ENCODE results near the gene NAALADL2.

The NAALADL2 gene

GRCh38 chr3:175383813-175384212, 524.7 kb downstream of the NAALADL2 start:
- Mint-ChIP-seq H3K4me3 (no peak overlapping the region), H3K27ac (no peak overlapping the region), H3K36me3 (no peaks in the 10 kb centered on the region), H3K4me1 (ENCODE audit: low read depth) (no peaks in the 10 kb centered on the region), H3K9me3 (ENCODE audit: low read depth) (no peaks in the 10 kb centered on the region), H3K27me3 (no peaks in the 10 kb centered on the region)

DNA sequence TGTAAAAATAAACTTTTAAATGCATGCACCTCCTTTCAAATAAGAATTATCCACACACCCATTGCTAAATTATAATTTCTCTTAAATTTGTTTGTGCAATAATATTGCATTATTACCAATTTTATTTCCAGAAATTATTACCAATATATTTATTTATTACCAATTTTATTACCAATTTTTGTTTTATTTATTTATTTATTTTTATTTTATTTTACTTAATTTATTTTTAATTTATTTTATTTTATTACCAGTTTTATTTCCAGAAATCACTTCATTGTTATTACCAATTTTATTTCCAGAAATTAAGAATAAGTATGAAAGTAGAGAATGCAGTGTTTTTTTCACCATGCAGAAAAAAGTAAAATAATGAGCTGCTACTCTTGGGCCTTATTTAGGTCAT, 525.4 kb downstream of the NAALADL2 start:
- H3K4me1 Mint-ChIP-seq (ENCODE audit: low read depth) = no peaks in the 10 kb centered on the region
- H3K4me3 Mint-ChIP-seq = no peak overlapping the region
- no peaks in the 10 kb centered on the region for H3K27me3 Mint-ChIP-seq
- no peaks in the 10 kb centered on the region for H3K9me3 Mint-ChIP-seq (ENCODE audit: low read depth)
- H3K36me3 Mint-ChIP-seq = no peaks in the 10 kb centered on the region
- no peak overlapping the region for H3K27ac Mint-ChIP-seq

- H3K27ac Mint-ChIP-seq = no peak overlapping the region
- H3K4me1 Mint-ChIP-seq (ENCODE audit: low read depth) = no peaks in the 10 kb centered on the region
- H3K36me3 Mint-ChIP-seq = no peaks in the 10 kb centered on the region
- no peak overlapping the region for H3K4me3 Mint-ChIP-seq
- H3K27me3 Mint-ChIP-seq = no peaks in the 10 kb centered on the region
- H3K9me3 Mint-ChIP-seq (ENCODE audit: low read depth) = no peaks in the 10 kb centered on the region
Observed at GRCh38 chr3:175386630-175387029, 527.5 kb downstream of the NAALADL2 start.

- H3K4me1 Mint-ChIP-seq (ENCODE audit: low read depth) = no peaks in the 10 kb centered on the region
- peaks cover 4% of the 10 kb centered on the region for H3K9me3 Mint-ChIP-seq (ENCODE audit: low read depth)
- no peaks in the 10 kb centered on the region for H3K27me3 Mint-ChIP-seq
- H3K27ac Mint-ChIP-seq = no peak overlapping the region
- no peak overlapping the region for H3K4me3 Mint-ChIP-seq
- no peaks in the 10 kb centered on the region for H3K36me3 Mint-ChIP-seq
Observed at GRCh38 chr3:175389560-175389959, 530.4 kb downstream of the NAALADL2 start.

GRCh38 chr3:175391601-175392000, 532.5 kb downstream of the NAALADL2 start:
- Mint-ChIP-seq H3K27ac (no peak overlapping the region), H3K27me3 (no peaks in the 10 kb centered on the region), H3K9me3 (ENCODE audit: low read depth) (peaks cover 4% of the 10 kb centered on the region), H3K4me3 (no peak overlapping the region), H3K4me1 (ENCODE audit: low read depth) (no peaks in the 10 kb centered on the region), H3K36me3 (no peaks in the 10 kb centered on the region)

GRCh38 chr3:175392653-175393052, 533.5 kb downstream of the NAALADL2 start:
- Mint-ChIP-seq H3K4me3 (no peak overlapping the region), H3K4me1 (ENCODE audit: low read depth) (no peaks in the 10 kb centered on the region), H3K27me3 (no peaks in the 10 kb centered on the region), H3K27ac (no peak overlapping the region), H3K36me3 (no peaks in the 10 kb centered on the region), H3K9me3 (ENCODE audit: low read depth) (peaks cover 4% of the 10 kb centered on the region)

GRCh38 chr3:175397372-175397771, 538.2 kb downstream of the NAALADL2 start:
- Mint-ChIP-seq H3K9me3 (ENCODE audit: low read depth) (peaks cover 4% of the 10 kb centered on the region), H3K36me3 (no peaks in the 10 kb centered on the region), H3K4me1 (ENCODE audit: low read depth) (no peaks in the 10 kb centered on the region), H3K27me3 (no peaks in the 10 kb centered on the region), H3K27ac (no peak overlapping the region), H3K4me3 (no peak overlapping the region)

GRCh38 chr3:175398676-175399075, 539.5 kb downstream of the NAALADL2 start:
- H3K27me3 Mint-ChIP-seq = no peaks in the 10 kb centered on the region
- H3K4me3 Mint-ChIP-seq = no peak overlapping the region
- peaks cover 4% of the 10 kb centered on the region for H3K9me3 Mint-ChIP-seq (ENCODE audit: low read depth)
- H3K36me3 Mint-ChIP-seq = no peaks in the 10 kb centered on the region
- H3K4me1 Mint-ChIP-seq (ENCODE audit: low read depth) = no peaks in the 10 kb centered on the region
- no peak overlapping the region for H3K27ac Mint-ChIP-seq

DNA sequence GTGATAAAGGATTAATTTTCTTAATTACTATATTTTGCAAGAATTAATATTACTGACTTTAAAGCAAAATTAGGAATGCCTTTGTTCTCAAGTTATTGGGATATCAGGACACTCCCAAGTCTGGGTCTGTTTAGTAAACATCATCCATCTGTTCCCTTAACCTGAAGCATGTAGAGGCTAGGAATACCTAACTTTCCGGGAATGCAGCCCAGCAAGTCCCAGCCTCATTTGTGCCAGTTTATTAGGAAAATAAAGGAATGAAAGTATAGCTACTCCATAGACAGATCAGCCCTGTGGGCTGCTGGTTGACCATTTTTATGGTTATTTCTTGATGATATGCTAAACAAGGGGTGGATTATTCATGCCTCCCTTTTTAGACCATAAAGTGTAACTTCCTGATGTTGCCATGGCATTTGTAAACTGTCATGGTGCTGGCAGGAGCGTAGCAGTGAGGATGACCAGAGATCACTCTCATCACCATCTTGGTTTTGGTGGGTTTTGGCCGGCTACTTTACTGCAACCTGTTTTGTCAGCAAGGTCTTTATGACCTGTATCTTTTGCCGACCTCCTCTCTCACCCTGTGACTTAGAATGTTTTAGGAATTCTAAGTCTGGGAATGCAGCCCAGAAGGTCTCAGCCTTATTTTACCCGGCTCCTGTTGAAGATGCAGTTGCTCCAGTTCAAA, 540.2 kb downstream of the NAALADL2 start:
- no peaks in the 10 kb centered on the region for H3K9me3 Mint-ChIP-seq (ENCODE audit: low read depth)
- H3K27ac Mint-ChIP-seq = no peak overlapping the region
- H3K36me3 Mint-ChIP-seq = no peaks in the 10 kb centered on the region
- H3K27me3 Mint-ChIP-seq = no peaks in the 10 kb centered on the region
- H3K4me1 Mint-ChIP-seq (ENCODE audit: low read depth) = no peaks in the 10 kb centered on the region
- H3K4me3 Mint-ChIP-seq = no peak overlapping the region

DNA sequence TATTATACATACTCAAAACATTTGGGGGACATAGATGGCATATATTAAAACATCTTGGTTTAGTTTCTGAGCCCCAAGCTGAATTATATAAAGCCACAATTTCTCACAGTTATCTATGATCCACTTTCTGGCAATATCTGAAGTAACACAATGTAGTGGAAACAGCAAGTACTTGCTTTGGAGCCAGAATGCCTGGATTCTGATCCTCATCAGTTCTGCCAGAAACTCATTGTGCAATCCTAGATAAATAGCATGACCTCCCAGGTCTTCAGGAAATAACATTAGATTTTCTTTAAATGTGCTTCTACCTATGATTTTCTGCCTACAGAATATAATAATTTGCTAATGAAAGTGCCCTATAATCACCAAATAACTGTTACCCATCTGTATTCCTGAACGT, 544.9 kb downstream of the NAALADL2 start:
- no peaks in the 10 kb centered on the region for H3K27me3 Mint-ChIP-seq
- no peaks in the 10 kb centered on the region for H3K4me1 Mint-ChIP-seq (ENCODE audit: low read depth)
- no peak overlapping the region for H3K4me3 Mint-ChIP-seq
- no peaks in the 10 kb centered on the region for H3K9me3 Mint-ChIP-seq (ENCODE audit: low read depth)
- H3K36me3 Mint-ChIP-seq = no peaks in the 10 kb centered on the region
- H3K27ac Mint-ChIP-seq = no peak overlapping the region

- no peaks in the 10 kb centered on the region for H3K27me3 Mint-ChIP-seq
- H3K27ac Mint-ChIP-seq = no peak overlapping the region
Observed at GRCh38 chr3:175404621-175405020, 545.5 kb downstream of the NAALADL2 start.

GRCh38 chr3:175410251-175410650, 551.1 kb downstream of the NAALADL2 start:
- H3K9me3 Mint-ChIP-seq (ENCODE audit: low read depth) = no peaks in the 10 kb centered on the region
- H3K27me3 Mint-ChIP-seq = no peaks in the 10 kb centered on the region
- no peaks in the 10 kb centered on the region for H3K36me3 Mint-ChIP-seq
- H3K27ac Mint-ChIP-seq = no peak overlapping the region
- no peaks in the 10 kb centered on the region for H3K4me1 Mint-ChIP-seq (ENCODE audit: low read depth)
- H3K4me3 Mint-ChIP-seq = no peak overlapping the region

More at GRCh38 chr3:175404621-175405020, 545.5 kb downstream of the NAALADL2 start:
- Mint-ChIP-seq H3K4me3 (no peak overlapping the region), H3K36me3 (no peaks in the 10 kb centered on the region), H3K4me1 (ENCODE audit: low read depth) (no peaks in the 10 kb centered on the region), H3K9me3 (ENCODE audit: low read depth) (no peaks in the 10 kb centered on the region)

DNA sequence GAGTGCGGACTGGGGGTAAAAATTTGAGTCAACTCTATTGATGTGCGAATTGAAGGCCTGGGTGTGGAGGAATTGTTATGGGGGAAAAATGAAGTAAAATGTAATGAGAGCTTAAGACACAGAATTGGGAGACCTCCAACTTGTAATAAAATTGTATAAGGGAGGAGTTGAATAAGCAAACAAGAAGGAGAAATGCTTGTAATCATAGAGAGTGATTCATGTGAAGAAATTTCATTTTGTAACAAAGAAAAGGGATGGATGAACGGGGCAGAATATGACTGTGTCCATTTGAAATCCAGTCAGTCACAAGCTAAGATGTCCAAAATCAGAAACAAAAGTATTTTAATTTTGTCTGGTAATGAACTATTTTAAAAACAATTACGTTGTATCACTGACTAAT, 552.3 kb downstream of the NAALADL2 start:
- H3K27ac Mint-ChIP-seq = no peak overlapping the region
- H3K4me1 Mint-ChIP-seq (ENCODE audit: low read depth) = no peaks in the 10 kb centered on the region
- H3K9me3 Mint-ChIP-seq (ENCODE audit: low read depth) = no peaks in the 10 kb centered on the region
- no peak overlapping the region for H3K4me3 Mint-ChIP-seq
- no peaks in the 10 kb centered on the region for H3K27me3 Mint-ChIP-seq
- no peaks in the 10 kb centered on the region for H3K36me3 Mint-ChIP-seq

DNA sequence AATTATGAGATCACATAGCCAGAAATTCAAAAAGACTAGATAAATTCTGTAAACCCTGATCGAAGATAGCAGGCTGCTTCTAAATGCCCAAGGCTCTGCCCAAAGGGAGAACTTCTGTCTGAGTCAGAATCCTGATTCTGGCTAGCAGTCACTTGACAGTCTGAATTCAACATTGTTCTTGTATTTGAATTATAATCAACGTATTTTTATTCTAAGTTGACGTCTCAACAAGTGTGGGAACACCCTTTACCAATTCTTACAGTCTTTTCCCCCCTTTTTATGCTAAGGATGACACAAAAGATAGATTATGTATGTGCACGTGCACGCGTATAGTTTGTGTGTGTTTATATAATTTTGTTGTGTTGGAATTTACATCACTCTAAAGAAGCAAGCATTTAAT, 552.8 kb downstream of the NAALADL2 start:
- H3K4me1 Mint-ChIP-seq (ENCODE audit: low read depth) = no peaks in the 10 kb centered on the region
- no peaks in the 10 kb centered on the region for H3K27me3 Mint-ChIP-seq
- H3K27ac Mint-ChIP-seq = no peak overlapping the region
- H3K9me3 Mint-ChIP-seq (ENCODE audit: low read depth) = no peaks in the 10 kb centered on the region
- H3K36me3 Mint-ChIP-seq = no peaks in the 10 kb centered on the region
- H3K4me3 Mint-ChIP-seq = no peak overlapping the region

DNA sequence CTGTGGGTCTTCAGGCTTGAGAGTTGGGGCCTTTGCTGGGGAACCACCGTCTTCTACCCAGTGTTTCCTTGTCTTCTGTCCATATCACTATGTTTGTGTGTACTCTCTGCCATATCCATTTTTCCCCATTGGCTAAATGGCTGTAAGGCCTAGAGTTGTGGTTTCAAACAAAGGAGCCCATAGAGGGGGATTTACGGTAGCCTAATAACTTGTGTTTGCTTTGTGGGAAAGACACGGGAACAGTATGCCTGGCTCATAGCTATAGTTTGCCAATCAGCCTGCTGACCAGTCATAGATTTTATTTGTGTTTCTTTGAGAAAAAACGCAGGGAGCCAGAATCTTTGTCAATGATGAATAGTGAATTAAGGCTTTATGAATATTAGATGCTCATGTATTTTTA, 554.8 kb downstream of the NAALADL2 start:
- no peaks in the 10 kb centered on the region for H3K4me1 Mint-ChIP-seq (ENCODE audit: low read depth)
- no peaks in the 10 kb centered on the region for H3K9me3 Mint-ChIP-seq (ENCODE audit: low read depth)
- no peaks in the 10 kb centered on the region for H3K27me3 Mint-ChIP-seq
- H3K36me3 Mint-ChIP-seq = no peaks in the 10 kb centered on the region
- no peak overlapping the region for H3K4me3 Mint-ChIP-seq
- H3K27ac Mint-ChIP-seq = no peak overlapping the region

- H3K27ac Mint-ChIP-seq = no peak overlapping the region
- no peaks in the 10 kb centered on the region for H3K36me3 Mint-ChIP-seq
- no peak overlapping the region for H3K4me3 Mint-ChIP-seq
- H3K9me3 Mint-ChIP-seq (ENCODE audit: low read depth) = no peaks in the 10 kb centered on the region
- H3K27me3 Mint-ChIP-seq = no peaks in the 10 kb centered on the region
- no peaks in the 10 kb centered on the region for H3K4me1 Mint-ChIP-seq (ENCODE audit: low read depth)
Observed at GRCh38 chr3:175416600-175416999, 557.5 kb downstream of the NAALADL2 start.
